Raji (cell line): ENCODE results near the gene STX16.

ENCODE experiments used
- POLR2A ChIP-seq: IDR thresholded peaks from 2 replicates; pipeline ENCODE4 v1.6.1; 2011; ENCODE audit warnings: low read depth, low read length, control low read depth; ENCODE audit not compliant: insufficient read depth

STX16 gene

DNA sequence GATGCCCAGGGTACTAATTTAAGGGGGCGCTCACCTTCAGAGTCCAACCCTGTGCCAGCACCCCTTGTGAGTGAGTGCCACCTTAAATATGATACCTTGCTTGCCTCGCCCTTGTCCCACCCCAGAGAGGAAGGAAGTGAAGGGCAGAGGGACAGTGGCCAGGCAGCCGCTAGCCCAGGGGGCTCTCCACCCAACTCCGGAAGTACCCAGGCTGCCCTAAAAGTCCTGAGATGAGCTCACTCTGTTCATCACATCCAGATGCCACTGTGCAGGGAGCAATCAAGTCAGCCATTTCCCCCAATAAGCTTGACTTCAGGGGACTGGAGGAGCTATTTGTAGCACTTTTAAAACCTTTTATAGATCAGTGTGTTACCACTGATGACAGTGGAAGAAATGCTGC is 25.0 kb upstream of the STX16 start:
- no peak for TF ChIP-seq POLR2A

- TF ChIP-seq POLR2A = no peak
Observed at GRCh38 chr20:58627212-58628072, 23.6 kb upstream of the STX16 start.

- TF ChIP-seq POLR2A = no peak
Observed at GRCh38 chr20:58628491-58629214, 22.4 kb upstream of the STX16 start.

GRCh38 chr20:58629215-58629580 is 21.9 kb upstream of the STX16 start:
- no peak for TF ChIP-seq POLR2A

- TF ChIP-seq POLR2A = no peak
Observed at GRCh38 chr20:58630063-58630462, 21.0 kb upstream of the STX16 start.

- TF ChIP-seq POLR2A = no peak
Observed at GRCh38 chr20:58633161-58634053, 17.7 kb upstream of the STX16 start.

DNA sequence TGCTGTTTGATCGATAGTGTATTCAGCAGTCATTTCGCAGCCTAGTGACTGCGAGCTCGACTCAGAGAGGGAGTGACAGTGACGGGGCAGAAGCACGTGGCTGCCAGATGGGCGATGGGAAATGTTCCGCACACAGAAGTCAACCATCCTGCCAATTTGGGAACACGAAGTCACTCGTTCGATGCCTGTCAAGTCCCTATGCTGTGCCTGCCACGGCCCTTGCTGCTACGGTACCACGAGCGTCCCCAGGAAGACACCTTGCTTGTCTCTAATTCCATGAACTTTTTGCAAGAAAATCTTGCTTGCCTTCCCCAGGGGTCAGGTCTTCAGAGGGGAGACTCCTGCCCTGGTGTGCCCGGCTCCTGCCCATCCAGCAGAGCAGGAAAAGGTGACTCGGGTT is 17.0 kb upstream of the STX16 start:
- TF ChIP-seq POLR2A = no peak

GRCh38 chr20:58634521-58635278 is 16.4 kb upstream of the STX16 start:
- no peak for TF ChIP-seq POLR2A

- no peak for TF ChIP-seq POLR2A
Observed at GRCh38 chr20:58635279-58635665, 15.8 kb upstream of the STX16 start.

GRCh38 chr20:58636396-58636982 is 14.6 kb upstream of the STX16 start:
- no peak for TF ChIP-seq POLR2A

- no peak for TF ChIP-seq POLR2A
Observed at GRCh38 chr20:58636983-58637421, 14.1 kb upstream of the STX16 start.

- TF ChIP-seq POLR2A = no peak
Observed at GRCh38 chr20:58637466-58638213, 13.4 kb upstream of the STX16 start.

GRCh38 chr20:58638467-58639181 is 12.5 kb upstream of the STX16 start:
- no peak for TF ChIP-seq POLR2A
